Natural killer cell (primary cell): ENCODE results near the gene NONO. TPM values are rescaled to one million over a fixed set of nuclear protein-coding genes. Genes with fewer than 3 reads are reported as not detected.
"Not testable (repeated sequence)": the region's sequence is repeated elsewhere in the genome, so short reads cannot be mapped to it uniquely, and the experiment has no call there.

Experiments
- ATAC-seq, 3 donors: fragments of 150-1000 bp in 2 of 3; fragments of 200-7000 bp in 1 of 3; cut with Tn5 transposase; 1 replicate in 1 of 3; 2 replicates in 2 of 3; pipeline ENCODE4 v1.10.0; 2021; ENCODE audit warnings: mild to moderate bottlenecking in 2 of 3, moderate library complexity in 2 of 3
- DNase-seq, 2 donors: peaks; one replicate each; pipeline versions ENCODE4 v3.0.0 to v3.0.0-alpha.2; 2013 to 2021; ENCODE audit warnings: mixed read lengths in 1 of 2
- H3K27ac ChIP-seq: one replicate; pipeline ENCODE4 v1.5.1; 2013; ENCODE audit warnings: mild to moderate bottlenecking, low read length
- H3K27me3 ChIP-seq: one replicate; pipeline ENCODE4 v1.6.1; 2013; ENCODE audit warnings: low read length; ENCODE audit not compliant: control insufficient read depth, insufficient read depth
- H3K36me3 ChIP-seq: one replicate; pipeline ENCODE4 v1.6.1; 2013; ENCODE audit warnings: low read length; ENCODE audit not compliant: control insufficient read depth, insufficient read depth
- H3K4me1 ChIP-seq: one replicate; pipeline ENCODE4 v1.6.1; 2013; ENCODE audit warnings: low read length; ENCODE audit not compliant: control insufficient read depth, insufficient read depth
- H3K4me3 ChIP-seq: one replicate; pipeline ENCODE4 v1.5.1; 2013; ENCODE audit warnings: low read length
- H3K9me3 ChIP-seq: one replicate; pipeline ENCODE4 v1.6.1; 2013; ENCODE audit warnings: low read length; ENCODE audit not compliant: control insufficient read depth, insufficient read depth
- H3K27ac Mint-ChIP-seq, 2 donors: one replicate each; pipeline ENCODE4 v1.8.0; 2022; ENCODE audit warnings: mild to moderate bottlenecking in 2 of 2, mixed read lengths in 2 of 2, moderate library complexity in 1 of 2
- H3K27me3 Mint-ChIP-seq, 2 donors: one replicate each; pipeline ENCODE4 v1.8.0; 2022; ENCODE audit warnings: low read depth in 2 of 2, mixed read lengths in 2 of 2
- H3K36me3 Mint-ChIP-seq: one replicate; pipeline ENCODE4 v1.8.0; 2022; ENCODE audit warnings: mixed read lengths
- H3K4me1 Mint-ChIP-seq, 2 donors: one replicate each; pipeline ENCODE4 v1.8.0; 2022; ENCODE audit warnings: mixed read lengths in 2 of 2
- H3K4me3 Mint-ChIP-seq: one replicate; pipeline ENCODE4 v1.8.0; 2022; ENCODE audit warnings: mild to moderate bottlenecking, moderate library complexity, mixed read lengths
- H3K9me3 Mint-ChIP-seq, 2 donors: one replicate each; pipeline ENCODE4 v1.8.0; 2022; ENCODE audit warnings: mixed read lengths in 2 of 2
- WGBS: methylation state at CpG from one replicate; pipeline ENCODE4 v1.1.7; 2013; ENCODE audit warnings: missing lambda C conversion rate; ENCODE audit not compliant: insufficient coverage; 5-methylcytosine and 5-hydroxymethylcytosine counted together
- intact Hi-C: fragments of 100-400 bp; cut with micrococcal nuclease; formaldehyde crosslinking; loops from one replicate; pipeline ENCODE4 v1.14.2; 2022
- total RNA-seq, 4 donors: library from RNA; stranded (reverse); fragments of 120-200 nt in 1 of 4; gene quantifications; one replicate each; pipeline versions ENCODE4 v1.2.3 to v1.2.4, GENCODE V29; 2013 to 2022
- TF ChIP-seq, protein P1 (sequence below): fragments of 200-600 bp; IDR thresholded peaks from one replicate; pipeline ENCODE4 v1.8.0; 2022; ENCODE audit warnings: antibody characterized with exemption

Gene NONO
- total RNA-seq, 3 donors from 2014 or later (not counting 1 experiment from before 2014, with no cell fraction given): 370 to 454 (median 439) TPM

DNA sequence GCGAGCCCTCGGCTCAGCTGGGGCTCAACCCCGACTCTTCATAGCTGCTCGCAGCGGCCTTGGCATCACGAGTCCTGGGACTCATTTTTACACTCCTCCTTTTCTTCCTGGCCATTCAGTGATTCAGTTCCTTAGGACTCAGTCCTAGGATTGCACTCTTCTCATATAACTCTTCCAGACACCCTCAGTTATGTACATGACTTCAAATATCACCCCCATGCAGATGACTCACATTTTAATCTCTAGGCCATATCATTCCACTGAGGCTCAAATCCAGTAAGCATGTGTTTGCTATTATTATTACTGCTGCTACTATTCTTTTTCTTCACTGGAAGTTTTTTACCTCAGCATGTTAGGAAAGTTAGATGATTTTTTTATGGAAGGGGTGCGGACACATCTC lies 32.5 kb downstream of the NONO start:
- 98% methylated on average over 6 of the region's 7 CpGs for WGBS

DNA sequence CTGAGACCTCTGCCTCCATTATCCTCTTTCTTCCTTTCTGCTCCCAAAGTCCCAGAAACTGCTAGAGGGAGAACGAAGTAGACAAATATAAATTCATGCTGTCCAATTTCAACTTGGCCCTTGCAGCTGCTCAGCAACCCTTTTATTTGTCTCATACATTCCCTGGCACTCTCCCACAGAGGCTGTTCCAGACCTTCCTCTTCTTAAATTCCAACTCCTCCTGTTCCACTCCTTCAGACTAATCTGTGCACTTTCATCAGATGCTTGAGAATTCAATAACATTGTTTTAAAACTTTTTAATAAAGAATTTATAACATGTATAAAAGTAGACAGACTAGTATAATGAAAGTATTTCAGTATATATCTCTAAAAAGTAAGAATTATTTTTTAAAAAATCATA lies 33.5 kb downstream of the NONO start:
- H3K36me3 Mint-ChIP-seq, DNase-seq, H3K9me3 ChIP-seq, H3K4me1 Mint-ChIP-seq, H3K36me3 ChIP-seq, H3K4me3 ChIP-seq, H3K4me1 ChIP-seq, H3K9me3 Mint-ChIP-seq, ATAC-seq, intact Hi-C loops, H3K27me3 ChIP-seq, H3K27ac ChIP-seq, H3K4me3 Mint-ChIP-seq, H3K27me3 Mint-ChIP-seq: not testable (repeated sequence)
- WGBS: no CpG with 5 or more reads among the region's 1 CpG
- H3K27ac Mint-ChIP-seq: peak overlapping the region in 1 of 2 donors; percentile 35

More for the DNA sequence above, 32.5 kb downstream of the NONO start:
- Mint-ChIP-seq H3K9me3 (no peaks in the 10 kb centered on the region), H3K36me3 (no peaks in the 10 kb centered on the region), H3K4me1 (no peaks in the 10 kb centered on the region), H3K27me3 (no peaks in the 10 kb centered on the region), H3K4me3 (no peak overlapping the region), H3K27ac (no peak overlapping the region)
- DNase-seq (no peak), ATAC-seq (no peak)
- no peaks in the 10 kb centered on the region for H3K27me3 ChIP-seq
- H3K36me3 ChIP-seq: no peaks in the 10 kb centered on the region
- no peak overlapping the region for H3K4me3 ChIP-seq
- intact Hi-C loops: no loop called here
- TF ChIP-seq, protein P1, sequence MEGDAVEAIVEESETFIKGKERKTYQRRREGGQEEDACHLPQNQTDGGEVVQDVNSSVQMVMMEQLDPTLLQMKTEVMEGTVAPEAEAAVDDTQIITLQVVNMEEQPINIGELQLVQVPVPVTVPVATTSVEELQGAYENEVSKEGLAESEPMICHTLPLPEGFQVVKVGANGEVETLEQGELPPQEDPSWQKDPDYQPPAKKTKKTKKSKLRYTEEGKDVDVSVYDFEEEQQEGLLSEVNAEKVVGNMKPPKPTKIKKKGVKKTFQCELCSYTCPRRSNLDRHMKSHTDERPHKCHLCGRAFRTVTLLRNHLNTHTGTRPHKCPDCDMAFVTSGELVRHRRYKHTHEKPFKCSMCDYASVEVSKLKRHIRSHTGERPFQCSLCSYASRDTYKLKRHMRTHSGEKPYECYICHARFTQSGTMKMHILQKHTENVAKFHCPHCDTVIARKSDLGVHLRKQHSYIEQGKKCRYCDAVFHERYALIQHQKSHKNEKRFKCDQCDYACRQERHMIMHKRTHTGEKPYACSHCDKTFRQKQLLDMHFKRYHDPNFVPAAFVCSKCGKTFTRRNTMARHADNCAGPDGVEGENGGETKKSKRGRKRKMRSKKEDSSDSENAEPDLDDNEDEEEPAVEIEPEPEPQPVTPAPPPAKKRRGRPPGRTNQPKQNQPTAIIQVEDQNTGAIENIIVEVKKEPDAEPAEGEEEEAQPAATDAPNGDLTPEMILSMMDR: no peak
- H3K4me1 ChIP-seq: no peaks in the 10 kb centered on the region
- H3K9me3 ChIP-seq: no peaks in the 10 kb centered on the region
- H3K27ac ChIP-seq: no peak overlapping the region

DNA sequence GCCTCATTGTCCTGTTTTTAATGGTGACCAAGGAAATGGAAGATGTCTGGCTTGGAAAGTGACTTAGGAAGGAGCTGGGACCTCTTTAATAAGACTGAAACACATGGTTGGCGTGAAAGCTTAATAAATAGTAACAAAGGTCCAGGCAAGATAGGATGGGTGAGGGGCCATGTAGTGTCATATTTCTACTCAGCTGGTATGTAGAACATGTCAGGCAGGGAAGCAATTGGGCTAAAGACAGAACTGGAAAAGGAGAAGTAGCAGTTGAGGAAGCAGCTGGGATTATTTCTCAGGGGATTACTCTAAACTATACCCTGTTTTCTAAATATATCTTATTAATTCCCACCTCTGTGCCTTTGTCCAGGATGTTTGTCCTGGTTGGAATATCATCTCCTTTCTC lies 36.7 kb downstream of the NONO start:
- 100% methylated on average over 1 of the region's 1 CpG for WGBS
- TF ChIP-seq, protein P1: no peak
- H3K27ac ChIP-seq: no peak overlapping the region
- no peak for ATAC-seq
- H3K4me3 ChIP-seq: no peak overlapping the region
- no peaks in the 10 kb centered on the region for H3K27me3 Mint-ChIP-seq
- H3K27ac Mint-ChIP-seq: no peak overlapping the region
- no peaks in the 10 kb centered on the region for H3K9me3 ChIP-seq
- no peaks in the 10 kb centered on the region for H3K27me3 ChIP-seq
- H3K9me3 Mint-ChIP-seq: no peaks in the 10 kb centered on the region
- no peak for DNase-seq
- no peaks in the 10 kb centered on the region for H3K4me1 Mint-ChIP-seq
- no peaks in the 10 kb centered on the region for H3K4me1 ChIP-seq
- intact Hi-C loops: no loop called here
- no peak overlapping the region for H3K4me3 Mint-ChIP-seq
- no peaks in the 10 kb centered on the region for H3K36me3 ChIP-seq
- H3K36me3 Mint-ChIP-seq: no peaks in the 10 kb centered on the region

DNA sequence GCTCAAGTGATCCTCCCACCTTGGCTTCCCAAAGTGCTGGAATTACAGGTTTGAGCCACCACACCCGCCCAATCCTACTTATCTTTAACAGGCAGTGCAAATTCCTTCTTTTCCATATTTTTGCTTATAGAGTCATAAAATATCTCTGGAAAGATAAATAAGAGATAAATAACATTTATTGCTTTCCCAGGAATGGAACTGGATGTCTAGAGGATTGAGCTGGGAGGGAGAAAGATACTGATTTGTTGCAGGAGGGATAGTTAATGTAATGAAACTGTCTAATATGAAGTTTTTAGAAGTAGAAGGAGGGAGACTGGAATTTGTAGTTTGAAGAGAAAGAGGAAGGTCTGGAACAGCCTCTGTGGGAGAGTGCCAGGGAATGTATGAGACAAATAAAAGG lies 38.3 kb downstream of the NONO start:
- TF ChIP-seq, protein P1: no peak
- DNase-seq (no peak), ATAC-seq (no peak)
- no peaks in the 10 kb centered on the region for H3K27me3 ChIP-seq
- Mint-ChIP-seq H3K4me3 (no peak overlapping the region), H3K9me3 (no peaks in the 10 kb centered on the region), H3K36me3 (peaks cover 3% of the 10 kb centered on the region), H3K27ac (no peak overlapping the region), H3K27me3 (no peaks in the 10 kb centered on the region), H3K4me1 (no peaks in the 10 kb centered on the region)
- H3K27ac ChIP-seq: no peak overlapping the region
- no peak overlapping the region for H3K4me3 ChIP-seq
- no peaks in the 10 kb centered on the region for H3K4me1 ChIP-seq
- WGBS: no CpG with 5 or more reads among the region's 1 CpG
- intact Hi-C loops: no loop called here
- H3K36me3 ChIP-seq: no peaks in the 10 kb centered on the region
- peaks cover 5% of the 10 kb centered on the region for H3K9me3 ChIP-seq

DNA sequence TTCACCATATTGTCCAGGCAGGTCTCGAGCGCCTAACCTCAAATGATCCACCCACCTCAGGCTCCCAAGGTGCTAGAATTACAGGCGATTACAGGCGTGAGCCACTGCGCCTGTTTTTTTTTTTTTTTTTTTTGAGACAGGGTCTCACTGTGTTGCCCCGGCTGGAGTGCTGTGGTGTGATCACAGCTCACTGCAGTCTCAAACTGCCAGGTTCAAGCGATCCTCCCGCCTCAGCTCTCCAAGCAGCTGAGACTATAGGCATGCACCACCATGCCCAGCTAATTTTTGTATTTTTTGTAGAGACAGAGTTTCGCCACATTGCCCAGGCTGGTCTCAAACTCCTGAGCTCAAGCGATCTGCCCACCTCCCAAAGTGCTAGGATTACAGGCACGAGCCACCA lies 41.0 kb downstream of the NONO start:
- H3K27me3 ChIP-seq, intact Hi-C loops, H3K4me3 Mint-ChIP-seq, H3K9me3 ChIP-seq, H3K36me3 ChIP-seq, H3K4me1 ChIP-seq, H3K4me3 ChIP-seq, H3K4me1 Mint-ChIP-seq, H3K27me3 Mint-ChIP-seq, H3K9me3 Mint-ChIP-seq, H3K27ac ChIP-seq, ATAC-seq, DNase-seq, H3K27ac Mint-ChIP-seq, H3K36me3 Mint-ChIP-seq: not testable (repeated sequence)
- 97% methylated on average over 11 of the region's 11 CpGs for WGBS
